Bronchial epithelial cell (primary cell): ENCODE results near the gene HRG. TPM values are rescaled to one million over a fixed set of nuclear protein-coding genes. Genes with fewer than 3 reads are reported as not detected.

ENCODE experiments used
- DNase-seq: peaks from one replicate; pipeline ENCODE4 v3.0.0-alpha.2; 2010; ENCODE audit warnings: low read depth
- FAIRE-seq: peaks from 2 replicates; lab custom pipeline; 2011; peaks lifted over from hg19 to GRCh38; lab: Jason Lieb, UNC
- H3K27me3 ChIP-seq: 2 replicates; pipeline ENCODE4 v1.5.1; 2011; ENCODE audit warnings: low read length; ENCODE audit not compliant: control insufficient read depth, insufficient read depth
- H3K36me3 ChIP-seq: 2 replicates; pipeline ENCODE4 v1.5.1; 2011; ENCODE audit warnings: low read length; ENCODE audit not compliant: control insufficient read depth, insufficient read depth
- H3K4me3 ChIP-seq: 2 replicates; pipeline ENCODE4 v1.5.1; 2011; ENCODE audit warnings: mild to moderate bottlenecking, low read depth, low read length, control low read depth
- CTCF ChIP-seq: IDR thresholded peaks from 2 replicates; pipeline ENCODE4 v1.5.1; 2011; ENCODE audit warnings: mild to moderate bottlenecking, moderate library complexity, low read length, control low read depth, inconsistent platforms; ENCODE audit not compliant: insufficient read depth, severe bottlenecking
- total RNA-seq: library from RNA; depleted of rRNA; stranded (reverse); fragments of >200 nt; gene quantifications from 2 replicates; pipeline ENCODE4 v1.2.1, GENCODE V29; 2014

Gene HRG
- total RNA-seq, 1 donor from 2014 or later: not detected

GRCh38 chr3:186648851-186649250 lies 17.0 kb upstream of the HRG start:
- DNase-seq: no peak
- no peaks in the 10 kb centered on the region for H3K27me3 ChIP-seq
- no peak for FAIRE-seq
- H3K4me3 ChIP-seq: no peak overlapping the region
- H3K36me3 ChIP-seq: no peaks in the 10 kb centered on the region
- no peak for TF ChIP-seq CTCF

GRCh38 chr3:186651678-186652215 lies 14.1 kb upstream of the HRG start:
- Histone ChIP-seq H3K4me3 (no peak overlapping the region), H3K27me3 (no peaks in the 10 kb centered on the region), H3K36me3 (no peaks in the 10 kb centered on the region)
- DNase-seq: peak; percentile 43
- no peak for FAIRE-seq
- TF ChIP-seq CTCF: no peak

- TF ChIP-seq CTCF: no peak
- no peaks in the 10 kb centered on the region for H3K36me3 ChIP-seq
- no peak overlapping the region for H3K4me3 ChIP-seq
- FAIRE-seq (no peak), DNase-seq (no peak)
- H3K27me3 ChIP-seq: no peaks in the 10 kb centered on the region
These were observed 12.6 kb upstream of the HRG start for GRCh38 chr3:186653080-186653707.

GRCh38 chr3:186653984-186654383 lies 11.8 kb upstream of the HRG start:
- TF ChIP-seq CTCF: no peak
- FAIRE-seq: no peak
- Histone ChIP-seq H3K36me3 (no peaks in the 10 kb centered on the region), H3K27me3 (no peaks in the 10 kb centered on the region), H3K4me3 (no peak overlapping the region)
- DNase-seq: no peak

GRCh38 chr3:186663361-186664118 lies 2.3 kb upstream of the HRG start:
- DNase-seq (no peak), FAIRE-seq (no peak)
- Histone ChIP-seq H3K4me3 (no peak overlapping the region), H3K36me3 (no peaks in the 10 kb centered on the region), H3K27me3 (no peaks in the 10 kb centered on the region)
- TF ChIP-seq CTCF: no peak
